ENCODE measurements around the gene ZFP36L1.

Gene ZFP36L1

GRCh38 chr14:68820536-68820935, 27.7 kb upstream of the ZFP36L1 start:
- Histone ChIP-seq H3K4me1 (ENCODE audit: insufficient read depth, poor library complexity, severe bottlenecking) (peaks cover 6% of the 10 kb centered on the region), H3K27ac (ENCODE audit: poor library complexity, severe bottlenecking) (no peak overlapping the region), H3K4me3 (ENCODE audit: severe bottlenecking) (no peak overlapping the region), H3K27me3 (ENCODE audit: insufficient read depth, poor library complexity, severe bottlenecking) (no peaks in the 10 kb centered on the region), H3K9me3 (ENCODE audit: severe bottlenecking) (no peaks in the 10 kb centered on the region), H3K36me3 (ENCODE audit: low read depth) (no peaks in the 10 kb centered on the region)
- no peak for TF ChIP-seq CTCF (IDR thresholded peaks at IDR 0.05; ENCODE audit: poor library complexity, severe bottlenecking)
- peak; percentile 18 for DNase-seq (ENCODE audit: low spot score)
- no peak for ATAC-seq (ENCODE audit: low read depth)

GRCh38 chr14:68820119-68820518, 27.3 kb upstream of the ZFP36L1 start:
- no peaks in the 10 kb centered on the region for H3K27me3 ChIP-seq (ENCODE audit: insufficient read depth, poor library complexity, severe bottlenecking)

GRCh38 chr14:68819260-68819691, 26.4 kb upstream of the ZFP36L1 start:
- Histone ChIP-seq H3K27me3 (ENCODE audit: insufficient read depth, poor library complexity, severe bottlenecking) (no peaks in the 10 kb centered on the region), H3K36me3 (ENCODE audit: low read depth) (no peaks in the 10 kb centered on the region), H3K9me3 (ENCODE audit: severe bottlenecking) (no peaks in the 10 kb centered on the region), H3K4me1 (ENCODE audit: insufficient read depth, poor library complexity, severe bottlenecking) (peaks cover 18% of the 10 kb centered on the region), H3K27ac (ENCODE audit: poor library complexity, severe bottlenecking) (no peak overlapping the region), H3K4me3 (ENCODE audit: severe bottlenecking) (no peak overlapping the region)
- DNase-seq (ENCODE audit: low spot score) (peak; percentile 82), ATAC-seq (ENCODE audit: low read depth) (peak; percentile 50)
- TF ChIP-seq CTCF (IDR thresholded peaks at IDR 0.05; ENCODE audit: poor library complexity, severe bottlenecking) = no peak

More at GRCh38 chr14:68820119-68820518, 27.3 kb upstream of the ZFP36L1 start:
- no peak overlapping the region for H3K27ac ChIP-seq (ENCODE audit: poor library complexity, severe bottlenecking)
- peaks cover 10% of the 10 kb centered on the region for H3K4me1 ChIP-seq (ENCODE audit: insufficient read depth, poor library complexity, severe bottlenecking)
- no peaks in the 10 kb centered on the region for H3K36me3 ChIP-seq (ENCODE audit: low read depth)
- ATAC-seq (ENCODE audit: low read depth) (no peak), DNase-seq (ENCODE audit: low spot score) (peak; percentile 57)
- H3K9me3 ChIP-seq (ENCODE audit: severe bottlenecking) = no peaks in the 10 kb centered on the region
- no peak overlapping the region for H3K4me3 ChIP-seq (ENCODE audit: severe bottlenecking)
- no peak for TF ChIP-seq CTCF (IDR thresholded peaks at IDR 0.05; ENCODE audit: poor library complexity, severe bottlenecking)

- ATAC-seq (ENCODE audit: low read depth) (no peak), DNase-seq (ENCODE audit: low spot score) (peak; percentile 61)
- H3K27ac ChIP-seq (ENCODE audit: poor library complexity, severe bottlenecking) = peak overlapping the region; percentile 78
- H3K36me3 ChIP-seq (ENCODE audit: low read depth) = no peaks in the 10 kb centered on the region
- no peaks in the 10 kb centered on the region for H3K27me3 ChIP-seq (ENCODE audit: insufficient read depth, poor library complexity, severe bottlenecking)
- no peak overlapping the region for H3K4me3 ChIP-seq (ENCODE audit: severe bottlenecking)
- peaks cover 18% of the 10 kb centered on the region for H3K4me1 ChIP-seq (ENCODE audit: insufficient read depth, poor library complexity, severe bottlenecking)
- no peaks in the 10 kb centered on the region for H3K9me3 ChIP-seq (ENCODE audit: severe bottlenecking)
- TF ChIP-seq CTCF (IDR thresholded peaks at IDR 0.05; ENCODE audit: poor library complexity, severe bottlenecking) = no peak
Measured at GRCh38 chr14:68817506-68818212, 24.8 kb upstream of the ZFP36L1 start.

GRCh38 chr14:68816943-68817430, 24.1 kb upstream of the ZFP36L1 start:
- no peak for ATAC-seq (ENCODE audit: low read depth)
- Histone ChIP-seq H3K9me3 (ENCODE audit: severe bottlenecking) (no peaks in the 10 kb centered on the region), H3K36me3 (ENCODE audit: low read depth) (no peaks in the 10 kb centered on the region), H3K27me3 (ENCODE audit: insufficient read depth, poor library complexity, severe bottlenecking) (no peaks in the 10 kb centered on the region), H3K27ac (ENCODE audit: poor library complexity, severe bottlenecking) (peak overlapping the region; percentile 78), H3K4me1 (ENCODE audit: insufficient read depth, poor library complexity, severe bottlenecking) (peaks cover 18% of the 10 kb centered on the region), H3K4me3 (ENCODE audit: severe bottlenecking) (no peak overlapping the region)
- peak; percentile 54 for DNase-seq (ENCODE audit: low spot score)
- peak; percentile 81 for TF ChIP-seq CTCF (IDR thresholded peaks at IDR 0.05; ENCODE audit: poor library complexity, severe bottlenecking)

All from RWPE2 (cell line).